CD8-positive, alpha-beta memory T cell (primary cell): ENCODE measurements around the gene TMEM271. TPM values are rescaled to one million over a fixed set of nuclear protein-coding genes. Genes with fewer than 3 reads are reported as not detected.

Experiments
- CTCF ChIA-PET: fragments of 350-600 bp; sonication (Branson Sonifier 250); formaldehyde crosslinking; loops from one replicate; lab custom pipeline; 2021; ENCODE audit warnings: antibody characterized with exemption; lab: Charles Lee
- POLR2A ChIA-PET: fragments of 350-600 bp; sonication (Branson Sonifier 250); formaldehyde crosslinking; loops from one replicate; lab custom pipeline; 2021; ENCODE audit warnings: antibody characterized with exemption; lab: Charles Lee
- DNase-seq, 5 donors: peaks; one replicate each; pipeline versions ENCODE4 v3.0.0 to v3.0.0-alpha.2; 2020 to 2022; ENCODE audit warnings: mixed read lengths in 1 of 5
- H3K27ac ChIP-seq: one replicate; pipeline ENCODE4 v1.7.0; 2013; ENCODE audit warnings: low read depth, mild to moderate bottlenecking, low read length, moderate library complexity
- H3K27me3 ChIP-seq: 2 replicates; pipeline ENCODE4 v1.7.0; 2013; ENCODE audit warnings: low read length, mild to moderate bottlenecking; ENCODE audit not compliant: insufficient read depth, poor library complexity, severe bottlenecking
- H3K36me3 ChIP-seq: 2 replicates; pipeline ENCODE4 v1.7.0; 2013; ENCODE audit warnings: mild to moderate bottlenecking, low read length, moderate library complexity; ENCODE audit not compliant: insufficient read depth
- H3K4me1 ChIP-seq: 2 replicates; pipeline ENCODE4 v1.7.0; 2013; ENCODE audit warnings: mild to moderate bottlenecking, low read length, moderate library complexity; ENCODE audit not compliant: insufficient read depth
- H3K4me3 ChIP-seq: 2 replicates; pipeline ENCODE4 v1.7.0; 2013; ENCODE audit warnings: mild to moderate bottlenecking, low read length
- H3K9me3 ChIP-seq: 2 replicates; pipeline ENCODE4 v1.7.0; 2013; ENCODE audit warnings: mild to moderate bottlenecking, low read length
- H3K27ac Mint-ChIP-seq, 8 donors: one replicate each; pipeline ENCODE4 v1.8.0; 2020 to 2021; ENCODE audit warnings: mixed read lengths in 8 of 8, mild to moderate bottlenecking in 6 of 8, inconsistent platforms in 3 of 8, moderate library complexity in 3 of 8
- H3K27me3 Mint-ChIP-seq, 2 donors: one replicate each; pipeline ENCODE4 v1.8.0; 2020 to 2021; ENCODE audit warnings: mixed read lengths in 2 of 2, mild to moderate bottlenecking in 1 of 2, moderate library complexity in 1 of 2
- H3K36me3 Mint-ChIP-seq, 3 donors: one replicate each; pipeline ENCODE4 v1.8.0; 2020 to 2021; ENCODE audit warnings: mixed read lengths in 3 of 3, inconsistent platforms in 1 of 3, mild to moderate bottlenecking in 1 of 3
- H3K4me1 Mint-ChIP-seq, 3 donors: one replicate each; pipeline ENCODE4 v1.8.0; 2020 to 2021; ENCODE audit warnings: mixed read lengths in 3 of 3, inconsistent platforms in 1 of 3, mild to moderate bottlenecking in 1 of 3
- H3K4me3 Mint-ChIP-seq, 7 donors: one replicate each; pipeline ENCODE4 v1.8.0; 2020 to 2021; ENCODE audit warnings: mixed read lengths in 7 of 7, mild to moderate bottlenecking in 6 of 7, moderate library complexity in 4 of 7, inconsistent platforms in 2 of 7
- H3K9me3 Mint-ChIP-seq, 5 donors: one replicate each; pipeline ENCODE4 v1.8.0; 2020 to 2022; ENCODE audit warnings: mixed read lengths in 5 of 5, mild to moderate bottlenecking in 3 of 5, moderate library complexity in 2 of 5, inconsistent platforms in 1 of 5
- polyA plus RNA-seq: library from polyadenylated mRNA; unstranded; fragments of 300-500 nt; fragmentation: Illumina TruSeq; gene quantifications from one replicate; pipeline ENCODE4 v1.2.3, GENCODE V29; 2021
- total RNA-seq, 2 experiments: library from RNA; stranded (reverse); gene quantifications; one replicate each; pipeline ENCODE4 v1.2.3, GENCODE V29; 2021

TMEM271 gene
- total and polyA plus RNA-seq, 3 experiments from 2014 or later: not detected

DNA sequence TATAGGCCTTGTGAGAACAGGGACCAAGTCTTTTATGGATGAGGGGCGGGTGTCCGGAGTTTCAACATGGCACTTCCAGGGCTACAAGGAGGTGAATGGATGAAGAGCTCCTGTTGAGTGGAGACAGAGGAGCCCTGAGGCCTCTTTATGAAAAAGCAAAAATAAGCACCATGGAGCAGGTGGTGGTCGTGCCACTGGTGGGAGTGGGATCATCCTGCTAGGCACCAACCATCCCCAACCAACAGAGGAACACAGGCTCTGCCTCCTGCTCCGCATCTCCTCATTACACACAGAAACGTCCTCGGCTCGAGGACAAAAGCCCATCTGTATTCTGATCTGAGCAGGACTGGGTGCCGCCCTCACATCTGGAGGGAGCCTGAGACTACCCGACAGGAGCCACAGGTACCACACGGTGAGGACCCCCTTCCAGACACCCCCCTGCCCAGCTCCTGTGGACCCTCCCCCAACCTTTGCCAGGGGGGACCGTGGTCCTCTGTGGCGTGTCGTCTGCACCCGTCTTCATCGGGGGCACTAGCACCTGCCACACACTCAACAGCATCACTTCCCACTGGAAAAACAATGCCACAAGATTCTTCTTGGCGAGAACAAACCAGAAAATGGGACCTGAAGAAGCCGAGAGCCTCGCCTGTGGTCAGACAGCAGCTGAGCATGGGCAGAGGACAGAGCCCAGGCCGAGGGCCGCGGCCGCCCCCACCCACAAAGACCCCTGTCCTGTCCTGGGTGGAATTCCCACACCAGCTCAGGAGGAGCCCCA lies 45.4 kb upstream of the TMEM271 start:
- H3K4me3 ChIP-seq: no peak overlapping the region
- no peak overlapping the region for H3K27ac ChIP-seq
- ChIA-PET POLR2A (no interaction called here), CTCF (interaction anchor here (0.5 kb wide), 1 partner anchor 308 kb away, joined by 3 read pairs; no protein-coding TSS in a partner anchor)
- no peaks in the 10 kb centered on the region for H3K36me3 Mint-ChIP-seq
- H3K4me1 Mint-ChIP-seq: no peaks in the 10 kb centered on the region
- H3K36me3 ChIP-seq: no peaks in the 10 kb centered on the region
- peak in 1 of 5 donors; percentile 34 for DNase-seq
- no peaks in the 10 kb centered on the region for H3K4me1 ChIP-seq
- H3K27ac Mint-ChIP-seq: no peak overlapping the region
- H3K27me3 ChIP-seq: no peaks in the 10 kb centered on the region
- H3K27me3 Mint-ChIP-seq: peaks cover 11 to 27% of the 10 kb centered on the region in 2 donors
- no peak overlapping the region for H3K4me3 Mint-ChIP-seq
- peaks cover 0 to 2% (median 0%) of the 10 kb centered on the region in 5 donors for H3K9me3 Mint-ChIP-seq
- H3K9me3 ChIP-seq: no peaks in the 10 kb centered on the region

DNA sequence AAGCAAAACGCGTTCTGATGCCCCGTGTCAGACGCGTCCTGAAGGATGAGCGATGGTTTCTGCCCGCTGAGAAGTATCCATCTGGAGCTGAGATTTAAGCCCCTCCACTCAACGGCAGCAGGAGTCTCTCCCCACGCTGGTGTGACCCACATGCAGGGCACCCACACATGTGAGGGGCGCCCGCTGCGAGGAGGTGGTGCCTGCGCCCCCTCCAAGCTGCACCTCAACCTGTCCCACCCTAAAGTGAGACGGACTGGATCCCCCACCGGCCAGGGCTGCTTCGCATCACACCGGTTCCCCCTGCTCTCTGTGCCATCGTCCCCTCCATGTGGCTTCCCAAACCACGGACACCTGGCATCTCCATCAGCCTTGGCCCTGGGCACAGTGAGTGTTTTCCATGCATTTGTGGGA lies 44.8 kb upstream of the TMEM271 start:
- Mint-ChIP-seq H3K27me3 (peaks cover 13 to 27% of the 10 kb centered on the region in 2 donors), H3K4me3 (no peak overlapping the region), H3K36me3 (no peaks in the 10 kb centered on the region), H3K9me3 (peaks cover 0 to 2% (median 0%) of the 10 kb centered on the region in 5 donors), H3K4me1 (no peaks in the 10 kb centered on the region), H3K27ac (no peak overlapping the region)
- Histone ChIP-seq H3K9me3 (no peaks in the 10 kb centered on the region), H3K4me1 (no peaks in the 10 kb centered on the region), H3K36me3 (no peaks in the 10 kb centered on the region), H3K27ac (no peak overlapping the region), H3K4me3 (no peak overlapping the region), H3K27me3 (no peaks in the 10 kb centered on the region)
- DNase-seq: peak in 1 of 5 donors; percentile 16
- ChIA-PET POLR2A (no interaction called here), CTCF (interaction anchor here (0.5 kb wide), 1 partner anchor 308 kb away, joined by 3 read pairs; no protein-coding TSS in a partner anchor)

DNA sequence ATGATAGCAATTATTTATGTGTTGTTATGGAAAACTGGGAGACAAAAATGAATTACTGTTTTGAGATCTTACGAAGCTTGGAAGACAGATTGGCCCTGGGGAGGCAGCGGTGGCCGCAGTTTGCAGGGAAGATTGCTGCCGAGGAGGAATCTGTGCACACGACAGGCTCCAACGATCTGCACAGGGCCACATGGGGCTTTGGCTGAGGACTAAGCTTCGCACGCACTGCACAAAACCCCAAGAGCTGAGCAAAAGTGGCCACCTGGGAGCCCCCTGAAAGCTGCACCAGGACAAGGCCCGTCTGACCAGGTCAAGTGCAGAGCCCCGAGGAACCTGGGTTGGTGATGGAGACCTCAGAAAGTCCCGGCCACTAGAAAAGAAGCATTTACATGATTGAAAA lies 44.1 kb upstream of the TMEM271 start:
- H3K27ac ChIP-seq: no peak overlapping the region
- H3K36me3 ChIP-seq: no peaks in the 10 kb centered on the region
- Mint-ChIP-seq H3K27me3 (peaks cover 13 to 27% of the 10 kb centered on the region in 2 donors), H3K9me3 (peaks cover 0 to 2% (median 0%) of the 10 kb centered on the region in 5 donors), H3K4me1 (no peaks in the 10 kb centered on the region), H3K36me3 (no peaks in the 10 kb centered on the region), H3K27ac (no peak overlapping the region), H3K4me3 (no peak overlapping the region)
- POLR2A ChIA-PET: no interaction called here
- H3K27me3 ChIP-seq: no peaks in the 10 kb centered on the region
- CTCF ChIA-PET: no interaction called here
- DNase-seq: no peak
- no peaks in the 10 kb centered on the region for H3K4me1 ChIP-seq
- no peaks in the 10 kb centered on the region for H3K9me3 ChIP-seq
- H3K4me3 ChIP-seq: no peak overlapping the region

DNA sequence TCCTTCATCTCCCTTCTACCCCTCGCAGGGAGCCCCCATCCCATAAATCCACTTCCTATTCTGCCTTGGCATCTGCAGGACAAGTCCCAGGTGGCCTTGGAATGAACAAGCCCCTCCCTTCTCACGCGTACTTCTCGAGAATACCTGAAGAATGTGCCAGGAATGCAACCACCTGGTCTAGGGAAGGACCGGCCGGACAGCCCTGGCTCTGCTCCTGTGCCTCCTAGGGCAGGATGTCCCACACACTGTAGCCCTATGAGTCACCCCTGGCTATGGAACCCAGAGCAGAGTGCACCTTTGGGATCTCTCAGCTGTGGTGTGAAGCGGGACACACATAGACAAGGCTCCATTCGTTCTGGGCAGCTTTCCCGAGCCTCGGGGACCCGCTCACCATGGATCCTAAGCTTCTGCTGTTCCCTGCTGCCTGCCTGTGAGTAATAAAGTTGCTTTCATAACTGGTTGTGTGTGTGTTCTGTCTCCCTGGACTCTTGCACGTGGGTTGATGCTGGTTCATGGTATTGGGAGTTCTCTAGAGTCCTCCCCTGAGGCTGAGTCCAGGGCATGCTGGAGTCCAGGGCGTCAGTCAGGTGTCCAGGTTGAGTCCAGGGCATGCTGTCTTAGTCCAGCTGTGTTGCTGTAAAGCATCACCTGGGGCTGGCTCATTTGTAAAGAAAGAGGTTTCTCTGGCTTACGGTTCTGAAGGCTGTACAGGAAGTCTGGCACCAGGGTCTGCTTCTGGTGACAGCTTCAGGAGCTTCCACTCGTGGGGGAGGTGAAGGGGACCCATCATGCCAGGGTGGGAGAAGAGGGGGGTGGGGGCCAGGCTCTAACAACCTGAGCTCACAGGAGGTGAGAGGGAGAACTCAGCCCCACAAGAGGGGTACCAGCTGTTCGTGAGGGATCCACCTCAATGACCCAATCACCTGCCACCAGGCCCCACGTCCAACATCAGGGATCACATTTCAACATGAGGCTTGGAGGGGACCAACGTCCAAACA lies 41.8 kb upstream of the TMEM271 start:
- CTCF ChIA-PET: no interaction called here
- H3K9me3 ChIP-seq: no peaks in the 10 kb centered on the region
- H3K4me3 ChIP-seq: no peak overlapping the region
- no peaks in the 10 kb centered on the region for H3K27me3 ChIP-seq
- Mint-ChIP-seq H3K36me3 (no peaks in the 10 kb centered on the region), H3K27me3 (peaks cover 19 to 22% of the 10 kb centered on the region in 2 donors), H3K9me3 (peaks cover 0 to 2% (median 0%) of the 10 kb centered on the region in 5 donors), H3K4me3 (no peak overlapping the region), H3K27ac (no peak overlapping the region), H3K4me1 (no peaks in the 10 kb centered on the region)
- DNase-seq: no peak
- H3K27ac ChIP-seq: no peak overlapping the region
- no peaks in the 10 kb centered on the region for H3K36me3 ChIP-seq
- POLR2A ChIA-PET: no interaction called here
- no peaks in the 10 kb centered on the region for H3K4me1 ChIP-seq

DNA sequence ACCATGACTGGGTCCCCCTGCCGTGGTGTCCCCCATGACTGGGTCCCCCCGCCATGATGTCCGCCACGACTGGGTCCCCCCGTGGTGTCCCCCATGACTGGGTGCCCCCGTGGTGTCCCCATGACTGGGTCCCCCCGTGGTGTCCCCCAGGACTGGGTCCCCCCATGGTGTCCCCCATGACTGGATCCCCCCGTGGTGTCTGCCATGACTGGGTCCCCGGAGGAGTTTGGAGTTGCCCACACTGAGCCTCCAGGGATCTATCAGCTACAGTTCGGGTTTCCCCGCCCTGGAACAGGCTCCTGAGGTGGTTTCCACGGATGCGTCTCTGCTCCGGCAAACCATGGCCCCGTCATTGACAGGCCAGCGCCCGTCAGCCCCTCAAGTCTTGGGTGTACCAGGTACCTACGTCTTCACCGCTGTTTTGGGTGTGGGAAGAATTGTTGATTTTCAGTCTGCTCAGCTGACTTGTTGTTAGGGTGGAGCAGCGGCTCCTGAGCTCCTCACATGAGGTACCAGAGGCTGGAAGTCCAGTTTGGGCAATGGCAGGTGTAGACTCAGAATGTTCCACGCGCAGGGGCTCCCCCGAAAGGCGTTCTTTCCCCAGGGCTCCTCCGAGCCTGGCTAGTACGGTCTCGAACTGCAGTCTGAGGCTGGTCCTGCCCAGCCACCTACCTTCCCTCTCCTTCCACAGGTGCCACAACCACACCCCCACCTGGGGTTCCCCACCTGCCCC lies 41.0 kb upstream of the TMEM271 start:
- H3K4me3 Mint-ChIP-seq: no peak overlapping the region
- no peak overlapping the region for H3K4me3 ChIP-seq
- H3K27ac Mint-ChIP-seq: peak overlapping the region in 1 of 8 donors; percentile 14
- H3K27ac ChIP-seq: no peak overlapping the region
- DNase-seq: peak in 1 of 5 donors; percentile 39
- no peaks in the 10 kb centered on the region for H3K36me3 Mint-ChIP-seq
- no peaks in the 10 kb centered on the region for H3K27me3 ChIP-seq
- peaks cover 0 to 2% (median 0%) of the 10 kb centered on the region in 5 donors for H3K9me3 Mint-ChIP-seq
- no peaks in the 10 kb centered on the region for H3K36me3 ChIP-seq
- CTCF ChIA-PET: no interaction called here
- H3K4me1 Mint-ChIP-seq: no peaks in the 10 kb centered on the region
- H3K4me1 ChIP-seq: no peaks in the 10 kb centered on the region
- no peaks in the 10 kb centered on the region for H3K9me3 ChIP-seq
- POLR2A ChIA-PET: no interaction called here
- H3K27me3 Mint-ChIP-seq: peaks cover 17 to 21% of the 10 kb centered on the region in 2 donors

DNA sequence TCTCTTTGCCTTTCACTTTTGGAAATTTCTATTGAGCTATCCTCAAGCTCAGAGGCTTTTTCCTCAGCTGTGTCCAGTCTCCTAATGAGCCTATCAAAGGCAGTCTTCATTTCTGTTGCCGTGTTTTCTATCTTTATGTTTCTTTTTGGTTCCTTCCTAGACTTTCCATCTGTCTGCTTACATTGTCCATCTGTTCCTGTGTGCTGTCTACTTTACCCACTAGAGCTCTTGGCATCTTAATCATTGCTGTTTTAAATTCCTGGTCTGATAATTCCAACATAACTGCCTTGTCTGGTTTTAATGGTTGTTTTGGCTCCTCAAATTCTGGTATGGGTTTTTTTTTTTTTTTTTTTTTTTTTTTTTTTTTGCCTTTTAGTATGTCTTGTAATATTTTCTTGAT lies 40.0 kb upstream of the TMEM271 start:
- Mint-ChIP-seq H3K27ac (peak overlapping the region in 1 of 8 donors; percentile 2), H3K4me3 (no peak overlapping the region), H3K9me3 (peaks cover 0 to 2% (median 0%) of the 10 kb centered on the region in 5 donors), H3K27me3 (peaks cover 15 to 23% of the 10 kb centered on the region in 2 donors), H3K36me3 (no peaks in the 10 kb centered on the region), H3K4me1 (no peaks in the 10 kb centered on the region)
- ChIA-PET POLR2A (no interaction called here), CTCF (no interaction called here)
- no peak overlapping the region for H3K4me3 ChIP-seq
- no peaks in the 10 kb centered on the region for H3K27me3 ChIP-seq
- no peak for DNase-seq
- no peak overlapping the region for H3K27ac ChIP-seq
- H3K36me3 ChIP-seq: no peaks in the 10 kb centered on the region
- no peaks in the 10 kb centered on the region for H3K4me1 ChIP-seq
- no peaks in the 10 kb centered on the region for H3K9me3 ChIP-seq

DNA sequence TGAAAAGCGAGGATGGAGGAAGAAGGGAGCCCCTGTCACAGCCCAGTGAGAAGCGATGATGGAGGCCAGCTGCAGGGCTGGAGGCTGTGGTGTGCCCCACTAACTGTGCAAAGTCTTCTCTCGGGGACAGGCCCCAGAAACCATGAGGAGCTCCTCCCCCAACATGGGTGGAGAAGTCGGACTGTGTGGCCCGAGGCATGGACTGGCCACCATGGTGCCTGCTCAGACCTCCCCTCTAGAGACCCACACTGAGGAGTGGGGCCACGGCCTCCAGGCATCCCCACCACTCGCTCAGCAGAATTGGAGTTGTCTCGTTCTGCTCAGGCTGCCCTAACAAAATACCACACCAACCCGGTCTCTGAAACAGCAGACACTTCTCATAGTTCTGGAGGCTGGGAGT lies 37.0 kb upstream of the TMEM271 start:
- no peak overlapping the region for H3K4me3 ChIP-seq
- no peaks in the 10 kb centered on the region for H3K9me3 ChIP-seq
- Mint-ChIP-seq H3K36me3 (peaks cover 0 to 3% (median 0%) of the 10 kb centered on the region in 3 donors), H3K27me3 (peaks cover 21% of the 10 kb centered on the region in 2 donors), H3K4me1 (no peaks in the 10 kb centered on the region), H3K27ac (no peak overlapping the region), H3K9me3 (no peaks in the 10 kb centered on the region), H3K4me3 (no peak overlapping the region)
- no peaks in the 10 kb centered on the region for H3K27me3 ChIP-seq
- ChIA-PET CTCF (no interaction called here), POLR2A (no interaction called here)
- H3K4me1 ChIP-seq: no peaks in the 10 kb centered on the region
- DNase-seq: peak in 1 of 5 donors; percentile 27
- H3K27ac ChIP-seq: no peak overlapping the region
- no peaks in the 10 kb centered on the region for H3K36me3 ChIP-seq
